ENCODE results near the gene SCIMP.
"Not testable (repeated sequence)": the region's sequence is repeated elsewhere in the genome, so short reads cannot be mapped to it uniquely, and the experiment has no call there.

Gene SCIMP

DNA sequence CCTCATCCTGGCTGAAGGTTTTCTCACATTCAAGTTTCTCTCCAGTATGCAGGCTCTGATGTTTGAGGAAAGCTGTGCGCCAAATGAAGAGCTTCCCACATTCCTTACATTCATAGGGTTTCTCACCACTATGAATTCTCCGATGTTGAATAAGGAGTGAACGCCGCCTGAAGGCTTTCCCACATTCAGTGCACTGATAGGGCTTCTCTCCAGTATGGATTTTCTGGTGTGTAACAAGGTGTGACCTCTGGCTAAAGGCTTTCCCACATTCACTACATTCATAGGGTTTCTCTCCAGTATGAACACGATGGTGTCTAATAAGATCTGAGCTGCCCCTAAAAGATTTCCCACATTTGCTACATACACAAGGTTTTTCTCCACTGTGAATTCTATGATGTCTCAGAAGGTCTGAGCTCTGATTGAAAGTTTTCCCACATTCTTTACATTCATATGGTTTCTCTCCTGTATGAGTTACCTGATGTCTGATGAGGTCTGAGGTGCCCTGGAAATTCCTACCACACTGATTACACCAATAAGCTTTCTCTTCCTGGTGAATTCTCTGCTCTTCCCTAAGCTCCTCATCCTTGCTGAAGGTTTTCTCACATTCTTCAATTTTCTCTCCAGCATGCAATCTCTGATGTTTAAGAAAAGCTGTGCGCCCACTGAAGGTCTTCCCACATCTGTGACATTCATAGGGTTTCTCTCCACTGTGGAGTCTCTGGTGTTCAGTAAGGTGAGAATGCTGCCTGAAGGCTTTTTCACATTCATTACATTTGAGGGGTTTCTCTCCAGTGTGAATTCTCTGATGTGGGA is 51.9 kb downstream of the SCIMP start:
- DNase-seq = no peak

DNA sequence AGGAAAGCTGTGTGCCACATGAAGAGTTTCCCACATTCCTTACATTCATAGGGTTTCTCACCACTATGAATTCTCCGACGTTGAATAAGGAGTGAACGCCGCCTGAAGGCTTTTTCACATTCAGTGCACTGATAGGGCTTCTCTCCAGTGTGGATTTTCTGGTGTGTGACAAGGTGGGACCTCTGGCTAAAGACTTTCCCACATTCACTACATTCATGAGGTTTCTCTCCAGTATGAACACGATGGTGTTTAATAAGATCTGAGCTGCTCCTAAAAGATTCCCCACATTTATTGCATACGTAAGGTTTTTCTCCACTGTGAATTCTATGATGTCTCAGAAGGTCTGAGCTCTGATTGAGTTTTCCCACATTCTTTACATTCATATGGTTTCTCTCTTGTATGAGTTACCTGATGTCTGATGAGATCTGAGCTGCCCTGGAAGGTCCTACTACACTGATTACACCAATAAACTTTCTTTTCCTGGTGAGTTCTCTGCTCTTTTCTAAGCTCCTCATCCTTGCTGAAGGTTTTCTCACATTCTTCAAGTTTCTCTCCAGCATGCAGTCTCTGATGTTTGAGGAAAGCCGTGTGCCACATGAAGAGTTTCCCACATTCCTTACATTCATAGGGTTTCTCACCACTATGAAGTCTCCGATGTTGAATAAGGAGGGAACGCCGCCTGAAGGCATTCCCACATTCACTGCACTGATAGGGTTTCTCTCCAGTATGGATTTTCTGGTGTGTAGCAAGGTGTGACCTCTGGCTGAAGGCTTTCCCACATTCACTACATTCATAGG is 53.0 kb downstream of the SCIMP start:
- no peak for DNase-seq

DNA sequence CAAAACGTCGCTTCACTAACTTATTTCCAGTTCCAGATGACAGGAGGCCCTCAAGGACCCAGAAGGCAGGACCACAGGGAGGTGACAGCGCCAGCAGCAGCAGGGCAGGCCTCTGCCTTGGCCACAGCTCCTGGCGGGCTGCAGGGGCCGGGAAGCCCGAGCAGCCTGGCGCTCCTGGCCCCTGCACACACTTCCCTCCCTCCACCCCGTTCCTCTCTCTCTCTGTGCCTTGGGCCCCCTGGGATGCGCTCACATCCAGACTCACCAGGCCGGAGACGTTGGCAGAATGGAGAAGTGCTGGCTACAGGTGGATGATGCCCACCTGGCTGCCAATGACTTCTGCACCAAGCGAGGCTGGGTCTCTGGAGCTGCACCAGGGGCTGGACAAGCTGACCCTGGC is 55.7 kb downstream of the SCIMP start:
- no peak for DNase-seq

DNA sequence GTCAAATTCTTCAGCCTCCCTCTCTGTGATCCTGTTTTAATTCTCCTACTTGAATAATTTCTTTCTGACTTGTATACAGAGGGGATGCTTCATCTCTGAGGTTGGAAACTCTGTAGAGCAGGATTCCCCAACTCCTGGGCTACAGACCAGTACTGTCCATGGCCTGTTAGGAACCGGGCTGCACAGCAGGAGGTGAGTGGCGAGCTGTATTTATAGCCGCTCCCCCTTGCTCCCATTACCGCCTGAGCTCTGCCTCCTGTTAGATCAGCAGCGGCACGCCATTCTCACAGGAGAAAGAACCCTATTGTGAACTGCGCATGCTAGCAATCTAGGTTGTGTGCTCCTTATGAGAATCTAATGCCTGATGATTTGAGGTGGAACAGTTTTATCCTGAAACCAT is 59.6 kb downstream of the SCIMP start:
- DNase-seq = not testable (repeated sequence)

DNA sequence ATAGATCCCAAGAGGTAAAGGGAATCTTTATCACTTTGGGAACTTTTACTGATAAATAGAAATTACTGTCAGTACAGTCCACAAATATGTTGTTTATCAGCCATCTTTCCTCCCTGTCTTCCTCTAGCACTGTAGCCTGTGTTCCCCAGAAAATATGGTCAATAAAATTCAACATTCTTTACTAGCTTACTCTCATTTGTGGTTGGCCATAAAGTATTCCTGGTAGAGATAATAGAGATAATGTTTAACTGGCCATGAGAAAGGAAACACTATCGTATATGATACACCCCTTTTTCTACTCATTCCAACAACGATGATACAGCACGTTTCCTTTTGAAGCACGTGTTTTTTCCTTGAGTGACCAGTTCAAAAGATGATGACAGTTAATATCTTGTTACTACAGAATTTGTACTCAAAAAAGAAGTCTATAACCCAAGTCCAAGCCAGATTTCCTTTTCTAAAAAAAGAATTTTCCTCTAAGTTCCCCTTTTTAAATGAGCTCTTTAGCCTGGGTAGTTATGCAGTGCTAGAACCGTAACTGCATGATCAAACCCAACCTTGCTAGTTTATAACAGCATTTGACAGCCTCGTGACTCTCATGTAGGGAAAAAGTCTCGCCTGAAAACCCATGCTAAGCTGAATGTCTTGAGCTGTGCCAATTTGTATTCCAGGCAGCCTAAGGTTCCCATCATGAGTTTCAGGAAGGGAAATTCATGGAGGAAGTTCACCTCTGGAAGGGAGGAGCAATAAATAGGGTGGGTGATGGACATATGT is 68.7 kb downstream of the SCIMP start:
- not testable (repeated sequence) for DNase-seq

DNA sequence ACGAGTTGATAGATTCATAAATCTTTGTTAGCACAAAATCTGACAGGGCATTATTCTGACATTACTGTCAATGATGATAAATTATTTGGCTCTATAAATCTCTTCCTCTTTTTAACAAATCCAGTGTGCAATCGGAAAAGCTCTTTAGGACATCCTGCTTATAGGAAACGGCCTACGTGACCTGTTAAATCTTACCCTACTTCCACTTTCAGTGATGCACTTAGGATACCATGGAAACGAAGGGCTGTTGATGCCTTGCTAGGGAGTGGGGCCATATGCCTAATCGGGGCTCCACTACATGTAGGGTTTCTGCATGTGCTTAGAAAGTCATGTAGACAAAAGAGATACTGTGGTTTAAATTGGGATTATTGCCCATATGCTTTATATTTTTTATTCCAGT is 70.2 kb downstream of the SCIMP start:
- no peak for DNase-seq

DNA sequence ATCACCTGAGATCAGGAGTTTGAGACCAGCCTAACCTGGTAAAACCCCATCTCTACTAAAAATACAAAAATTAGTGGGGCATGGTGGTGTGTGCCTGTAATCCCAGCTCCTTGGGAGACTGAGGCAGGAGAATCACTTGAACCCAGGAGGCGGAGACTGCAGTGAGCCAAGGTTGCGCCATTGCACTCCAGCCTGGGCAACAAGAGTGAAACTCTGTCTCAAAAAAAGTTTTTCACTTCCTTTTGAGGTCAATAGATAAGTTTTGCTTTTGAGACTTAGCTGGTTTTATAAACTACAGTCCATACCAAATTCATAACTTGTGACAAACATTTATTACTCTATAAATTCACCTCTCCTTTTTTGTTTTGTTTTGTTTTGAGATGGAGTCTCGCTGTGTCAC is 72.9 kb downstream of the SCIMP start:
- not testable (repeated sequence) for DNase-seq

DNA sequence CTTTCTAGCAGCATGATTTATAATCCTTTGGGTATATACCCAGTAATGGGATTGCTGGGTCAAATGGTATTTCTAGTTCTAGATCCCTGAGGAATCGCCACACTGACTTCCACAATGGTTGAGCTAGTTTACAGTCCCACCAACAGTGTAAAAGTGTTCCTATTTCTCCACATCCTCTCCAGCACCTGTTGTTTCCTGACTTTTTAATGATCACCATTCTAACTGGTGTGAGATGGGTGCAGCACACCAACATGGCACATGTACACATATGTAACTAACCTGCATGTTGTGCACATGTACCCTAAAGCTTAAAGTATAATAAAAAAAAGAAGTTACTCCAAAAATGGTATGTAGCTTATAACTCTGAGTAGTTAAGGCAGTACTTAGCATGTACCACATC is 74.0 kb downstream of the SCIMP start:
- DNase-seq = not testable (repeated sequence)

Data from DMS79 (cell line).